Astrocyte (in vitro differentiated cells and primary cell): ENCODE measurements around the gene CKS1B. TPM values are rescaled to one million over a fixed set of nuclear protein-coding genes. Genes with fewer than 3 reads are reported as not detected.
A peak's percentile ranks its signal among the peaks of the same experiment; 100 is the strongest.

ENCODE experiments used
- DNase-seq: peaks from one replicate; pipeline ENCODE4 v3.0.0-alpha.2; 2010; ENCODE audit warnings: low read depth
- FAIRE-seq: peaks from 2 replicates; lab custom pipeline; 2011; peaks lifted over from hg19 to GRCh38; lab: Jason Lieb, UNC
- H2AFZ ChIP-seq: 2 replicates; pipeline ENCODE4 v1.6.0; 2012; ENCODE audit warnings: low read depth, low read length, inconsistent platforms
- H3K27ac ChIP-seq: 2 replicates; pipeline ENCODE4 v1.5.1; 2011; ENCODE audit warnings: low read depth, low read length, inconsistent platforms
- H3K27me3 ChIP-seq: 2 replicates; pipeline ENCODE4 v1.6.0; 2011; ENCODE audit warnings: low read length, inconsistent platforms; ENCODE audit not compliant: insufficient read depth
- H3K36me3 ChIP-seq: 2 replicates; pipeline ENCODE4 v1.5.1; 2011; ENCODE audit warnings: low read length, inconsistent platforms; ENCODE audit not compliant: insufficient read depth
- H3K4me1 ChIP-seq: 2 replicates; pipeline ENCODE4 v1.5.1; 2011; ENCODE audit warnings: low read length, inconsistent platforms; ENCODE audit not compliant: insufficient read depth
- H3K4me2 ChIP-seq: 2 replicates; pipeline ENCODE4 v1.6.0; 2012; ENCODE audit warnings: low read length, inconsistent platforms
- H3K4me3 ChIP-seq: 2 replicates; pipeline ENCODE4 v1.5.1; 2011; ENCODE audit warnings: low read depth, mild to moderate bottlenecking, low read length, inconsistent platforms; ENCODE audit not compliant: insufficient read depth
- H3K79me2 ChIP-seq: 2 replicates; pipeline ENCODE4 v1.6.0; 2012; ENCODE audit warnings: mild to moderate bottlenecking, low read length, inconsistent platforms; ENCODE audit not compliant: insufficient read depth
- H3K9ac ChIP-seq: 2 replicates; pipeline ENCODE4 v1.6.0; 2012; ENCODE audit warnings: mild to moderate bottlenecking, low read length, inconsistent platforms
- H3K9me3 ChIP-seq: 2 replicates; pipeline ENCODE4 v1.5.1; 2012; ENCODE audit warnings: low read depth, mild to moderate bottlenecking, low read length, inconsistent platforms; ENCODE audit not compliant: insufficient read depth
- H4K20me1 ChIP-seq: 2 replicates; pipeline ENCODE4 v1.6.0; 2012; ENCODE audit warnings: low read length, inconsistent platforms; ENCODE audit not compliant: insufficient read depth
- H3K27ac Mint-ChIP-seq: one replicate; pipeline ENCODE4 v1.8.0; 2021; ENCODE audit warnings: mild to moderate bottlenecking, mixed read lengths; ENCODE audit not compliant: unreplicated experiment
- H3K27me3 Mint-ChIP-seq: one replicate; pipeline ENCODE4 v1.8.0; 2021; ENCODE audit warnings: low read depth, mixed read lengths; ENCODE audit not compliant: unreplicated experiment
- H3K36me3 Mint-ChIP-seq: one replicate; pipeline ENCODE4 v1.8.0; 2021; ENCODE audit warnings: low read depth, mixed read lengths; ENCODE audit not compliant: unreplicated experiment
- H3K4me1 Mint-ChIP-seq: one replicate; pipeline ENCODE4 v1.8.0; 2021; ENCODE audit warnings: low read depth, mixed read lengths; ENCODE audit not compliant: unreplicated experiment
- H3K4me3 Mint-ChIP-seq: one replicate; pipeline ENCODE4 v1.8.0; 2021; ENCODE audit warnings: mild to moderate bottlenecking, moderate library complexity, mixed read lengths; ENCODE audit not compliant: unreplicated experiment
- H3K9me3 Mint-ChIP-seq: one replicate; pipeline ENCODE4 v1.8.0; 2021; ENCODE audit warnings: mild to moderate bottlenecking, mixed read lengths; ENCODE audit not compliant: unreplicated experiment
- EZH2 ChIP-seq: IDR thresholded peaks from 2 replicates; pipeline ENCODE4 v1.6.1; 2012; ENCODE audit warnings: mild to moderate bottlenecking, low read length, inconsistent platforms; ENCODE audit not compliant: insufficient read depth
- total RNA-seq: library from RNA; stranded (reverse); gene quantifications from 2 replicates; pipeline ENCODE4 v1.2.1, GENCODE V29; 2021
- TF ChIP-seq, protein P1 (sequence below): IDR thresholded peaks from 2 replicates; pipeline ENCODE4 v1.5.1; 2011; ENCODE audit warnings: low read depth, mild to moderate bottlenecking, inconsistent platforms, low read length, moderate library complexity; ENCODE audit not compliant: insufficient read depth

CKS1B gene
- total RNA-seq, 1 donor from 2014 or later, result 37.9 TPM

DNA sequence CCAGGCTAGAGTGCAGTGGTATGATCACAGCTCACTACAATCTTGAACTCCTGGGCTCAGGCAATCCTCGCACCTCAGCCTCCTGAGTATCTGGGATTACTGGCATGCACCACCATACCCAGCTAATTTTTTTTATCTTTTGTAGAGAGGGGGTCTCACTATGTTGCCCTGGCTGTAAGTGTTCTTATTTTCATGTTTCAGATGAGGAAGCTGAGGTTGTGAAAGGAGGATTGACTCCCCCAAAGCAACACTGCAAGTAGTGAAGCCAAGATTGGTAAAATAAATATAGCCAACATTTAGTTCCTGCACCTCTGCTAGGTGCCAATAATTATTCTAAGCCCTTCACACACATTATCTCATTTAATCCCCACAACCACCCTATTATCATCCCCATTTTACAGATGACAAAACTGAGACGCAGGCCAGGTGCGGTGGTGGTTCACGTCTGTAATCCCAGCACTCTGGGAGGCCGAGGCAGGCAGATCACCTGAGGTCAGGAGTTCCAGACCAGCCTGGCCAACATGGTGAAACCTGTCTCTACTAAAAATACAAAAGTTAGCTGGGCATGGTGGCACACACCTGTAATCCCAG, 40.0 kb upstream of the CKS1B start:
- Mint-ChIP-seq H3K36me3 (peaks cover 5% of the 10 kb centered on the region), H3K27me3 (no peaks in the 10 kb centered on the region), H3K4me1 (peaks cover 11% of the 10 kb centered on the region), H3K27ac (no peak overlapping the region), H3K4me3 (no peak overlapping the region), H3K9me3 (no peaks in the 10 kb centered on the region)
- no peak overlapping the region for H2AFZ ChIP-seq
- H3K79me2 ChIP-seq, result peaks cover 4% of the 10 kb centered on the region
- H3K36me3 ChIP-seq, result no peaks in the 10 kb centered on the region
- TF ChIP-seq, protein P1, sequence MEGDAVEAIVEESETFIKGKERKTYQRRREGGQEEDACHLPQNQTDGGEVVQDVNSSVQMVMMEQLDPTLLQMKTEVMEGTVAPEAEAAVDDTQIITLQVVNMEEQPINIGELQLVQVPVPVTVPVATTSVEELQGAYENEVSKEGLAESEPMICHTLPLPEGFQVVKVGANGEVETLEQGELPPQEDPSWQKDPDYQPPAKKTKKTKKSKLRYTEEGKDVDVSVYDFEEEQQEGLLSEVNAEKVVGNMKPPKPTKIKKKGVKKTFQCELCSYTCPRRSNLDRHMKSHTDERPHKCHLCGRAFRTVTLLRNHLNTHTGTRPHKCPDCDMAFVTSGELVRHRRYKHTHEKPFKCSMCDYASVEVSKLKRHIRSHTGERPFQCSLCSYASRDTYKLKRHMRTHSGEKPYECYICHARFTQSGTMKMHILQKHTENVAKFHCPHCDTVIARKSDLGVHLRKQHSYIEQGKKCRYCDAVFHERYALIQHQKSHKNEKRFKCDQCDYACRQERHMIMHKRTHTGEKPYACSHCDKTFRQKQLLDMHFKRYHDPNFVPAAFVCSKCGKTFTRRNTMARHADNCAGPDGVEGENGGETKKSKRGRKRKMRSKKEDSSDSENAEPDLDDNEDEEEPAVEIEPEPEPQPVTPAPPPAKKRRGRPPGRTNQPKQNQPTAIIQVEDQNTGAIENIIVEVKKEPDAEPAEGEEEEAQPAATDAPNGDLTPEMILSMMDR, result no peak
- TF ChIP-seq EZH2, result no peak
- no peak overlapping the region for H3K9ac ChIP-seq
- H3K4me3 ChIP-seq, result no peak overlapping the region
- peaks cover 23% of the 10 kb centered on the region for H3K4me1 ChIP-seq
- H4K20me1 ChIP-seq, result no peaks in the 10 kb centered on the region
- H3K27me3 ChIP-seq, result no peaks in the 10 kb centered on the region
- FAIRE-seq (no peak), DNase-seq (no peak)
- no peaks in the 10 kb centered on the region for H3K9me3 ChIP-seq
- no peak overlapping the region for H3K4me2 ChIP-seq
- no peak overlapping the region for H3K27ac ChIP-seq

DNA sequence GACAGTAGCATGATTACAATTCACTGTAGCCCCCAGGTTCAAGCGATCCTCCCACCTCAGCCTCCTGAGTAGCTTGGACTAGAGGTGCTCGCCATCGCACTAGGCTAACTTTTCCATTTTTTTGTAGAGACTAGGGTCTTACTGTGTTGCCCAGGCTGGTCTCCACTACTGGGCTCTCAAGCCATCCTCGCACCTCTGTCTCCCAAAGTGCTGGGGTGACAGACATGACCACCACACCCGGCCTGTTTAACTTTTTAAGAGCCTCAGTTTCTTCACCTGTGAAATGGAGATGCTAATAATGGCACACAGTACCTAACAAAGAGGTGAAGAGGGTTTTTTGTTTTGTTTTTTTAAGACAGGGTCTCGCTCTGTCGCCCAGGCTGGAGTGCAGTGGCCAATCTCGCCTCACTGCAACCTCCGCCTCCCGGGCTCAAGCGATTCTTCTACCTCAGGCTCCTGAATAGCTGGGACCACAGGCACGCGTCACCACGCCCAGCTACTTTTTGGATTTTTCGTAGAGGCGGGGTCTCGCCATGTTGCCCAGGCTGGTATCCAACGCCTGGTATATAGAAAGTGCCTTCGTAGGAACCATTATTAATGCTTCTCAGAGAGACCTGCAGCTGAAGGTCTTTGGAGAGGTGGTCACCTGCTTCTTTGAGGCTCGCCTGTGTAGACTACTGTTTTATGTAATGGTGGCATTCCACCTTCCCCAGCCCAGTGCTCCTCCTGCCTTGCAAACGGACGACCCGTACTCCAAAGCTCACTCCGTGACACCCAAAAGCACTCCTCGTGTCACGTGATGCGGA, 38.5 kb upstream of the CKS1B start:
- no peaks in the 10 kb centered on the region for H4K20me1 ChIP-seq
- no peaks in the 10 kb centered on the region for H3K36me3 ChIP-seq
- H3K9ac ChIP-seq, result peak overlapping the region; percentile 97
- peak overlapping the region; percentile 89 for H3K4me2 ChIP-seq
- peaks cover 17% of the 10 kb centered on the region for H3K4me1 Mint-ChIP-seq
- peak overlapping the region; percentile 99 for H3K27ac Mint-ChIP-seq
- peaks cover 2% of the 10 kb centered on the region for H3K36me3 Mint-ChIP-seq
- no peak for FAIRE-seq
- no peak for DNase-seq
- H3K27me3 Mint-ChIP-seq, result no peaks in the 10 kb centered on the region
- peaks cover 4% of the 10 kb centered on the region for H3K79me2 ChIP-seq
- TF ChIP-seq, protein P1, result no peak
- no peak for TF ChIP-seq EZH2
- H2AFZ ChIP-seq, result peak overlapping the region; percentile 99
- H3K4me3 Mint-ChIP-seq, result peak overlapping the region; percentile 98
- H3K27ac ChIP-seq, result peak overlapping the region; percentile 100
- peak overlapping the region; percentile 77 for H3K4me3 ChIP-seq
- H3K9me3 Mint-ChIP-seq, result no peaks in the 10 kb centered on the region
- no peaks in the 10 kb centered on the region for H3K27me3 ChIP-seq
- peaks cover 23% of the 10 kb centered on the region for H3K4me1 ChIP-seq
- no peaks in the 10 kb centered on the region for H3K9me3 ChIP-seq
